Endodermal cell (in vitro differentiated cells): ENCODE results near the gene PAQR3. TPM values are rescaled to one million over a fixed set of nuclear protein-coding genes. Genes with fewer than 3 reads are reported as not detected.

Experiments used
- DNase-seq: peaks from one replicate; pipeline ENCODE4 v3.0.0-alpha.2; 2017
- H3K27ac ChIP-seq: 2 replicates; pipeline ENCODE4 v1.5.1; 2013; ENCODE audit warnings: mild to moderate bottlenecking, low read depth, low read length, moderate library complexity
- H3K27me3 ChIP-seq: 2 replicates; pipeline ENCODE4 v1.6.1; 2013; ENCODE audit warnings: mild to moderate bottlenecking, low read length, moderate library complexity; ENCODE audit not compliant: insufficient read depth, control insufficient read depth, poor library complexity, severe bottlenecking
- H3K36me3 ChIP-seq: 2 replicates; pipeline ENCODE4 v1.7.0; 2013; ENCODE audit warnings: mild to moderate bottlenecking, low read length, moderate library complexity; ENCODE audit not compliant: control insufficient read depth, insufficient read depth
- H3K4me1 ChIP-seq: one replicate; pipeline ENCODE4 v1.7.0; 2013; ENCODE audit warnings: low read length; ENCODE audit not compliant: control insufficient read depth, insufficient read depth
- H3K4me3 ChIP-seq: 2 replicates; pipeline ENCODE4 v1.5.1; 2013; ENCODE audit warnings: mild to moderate bottlenecking, low read length, moderate library complexity
- H3K9ac ChIP-seq: 2 replicates; pipeline ENCODE4 v1.6.1; 2013; ENCODE audit warnings: mild to moderate bottlenecking, low read length, moderate library complexity; ENCODE audit not compliant: poor library complexity, severe bottlenecking; ENCODE audit errors: extremely low read depth
- H3K9me3 ChIP-seq: 2 replicates; pipeline ENCODE4 v1.6.1; 2013; ENCODE audit warnings: mild to moderate bottlenecking, low read length, moderate library complexity; ENCODE audit not compliant: control insufficient read depth
- H3K27ac Mint-ChIP-seq: 2 replicates; pipeline ENCODE4 v1.8.0; 2020; ENCODE audit warnings: mixed read lengths
- H3K27me3 Mint-ChIP-seq: 2 replicates; pipeline ENCODE4 v1.8.0; 2021; ENCODE audit warnings: mild to moderate bottlenecking, mixed read lengths; ENCODE audit not compliant: insufficient read depth
- H3K36me3 Mint-ChIP-seq: 2 replicates; pipeline ENCODE4 v1.8.0; 2020; ENCODE audit warnings: low read depth, mixed read lengths
- H3K4me1 Mint-ChIP-seq: 2 replicates; pipeline ENCODE4 v1.8.0; 2020; ENCODE audit warnings: mixed read lengths
- H3K4me3 Mint-ChIP-seq: 2 replicates; pipeline ENCODE4 v1.8.0; 2020; ENCODE audit warnings: mild to moderate bottlenecking, moderate library complexity, mixed read lengths
- H3K9me3 Mint-ChIP-seq: 2 replicates; pipeline ENCODE4 v1.8.0; 2020; ENCODE audit warnings: mild to moderate bottlenecking, mixed read lengths
- WGBS, 2 experiments: methylation state at CpG; one replicate each; pipeline versions ENCODE4 v1.1.5 to v1.1.7; 2013; ENCODE audit warnings: missing lambda C conversion rate in 2 of 2, mixed read lengths in 1 of 2; ENCODE audit not compliant: insufficient coverage in 1 of 2, insufficient read length in 1 of 2; 5-methylcytosine and 5-hydroxymethylcytosine counted together
- total RNA-seq, 2 donors: library from RNA; stranded (reverse); fragmentation: NEBNext Ultra II Directional in 1 of 2; extraction: Animal tissue kit (Norgen Biotek cat#: 25700) in 1 of 2; gene quantifications; 2 replicates in 1 of 2; 3 replicates in 1 of 2; pipeline ENCODE4 v1.2.1, GENCODE V29; 2021
- TF ChIP-seq, protein P1 (sequence below): fragments of 200-600 bp; sonication (generic); conservative IDR thresholded peaks from 2 replicates; pipeline ENCODE4 v1.5.0; 2021; ENCODE audit warnings: antibody characterized with exemption, mild to moderate bottlenecking

The PAQR3 gene
- total RNA-seq, 2 donors from 2014 or later, result 31.2 to 37.3 TPM

DNA sequence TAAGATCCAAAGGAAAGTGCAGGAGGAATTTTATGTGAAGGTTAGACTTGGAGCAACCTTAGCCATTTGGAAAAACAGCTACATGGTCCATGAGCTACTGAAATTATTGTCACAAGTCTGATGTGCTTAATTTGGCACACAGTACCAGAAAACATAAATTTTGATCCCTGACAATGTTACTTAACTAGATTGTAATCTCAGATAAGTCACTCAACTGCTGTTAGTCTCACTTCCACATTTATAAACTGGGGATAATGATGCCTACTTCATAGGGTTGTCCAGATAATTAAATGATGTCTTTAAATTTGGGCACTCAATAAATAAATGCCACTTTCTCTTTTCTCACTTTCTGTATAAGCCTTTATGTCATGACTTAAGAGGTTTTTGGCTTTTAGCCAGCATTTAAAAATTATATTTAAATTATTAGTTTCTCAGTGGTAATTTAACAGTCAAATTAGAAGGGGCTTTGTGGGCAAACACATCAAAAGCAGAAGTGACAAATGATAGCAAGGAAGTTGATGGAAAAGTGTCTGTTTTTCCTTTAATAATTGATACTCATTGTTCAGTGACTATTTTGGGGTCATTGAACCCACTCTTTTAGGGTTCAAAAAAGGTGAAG is 58.3 kb downstream of the PAQR3 start:
- H3K4me1 Mint-ChIP-seq, result peaks cover 8% of the 10 kb centered on the region
- DNase-seq, result no peak
- peaks cover 29% of the 10 kb centered on the region for H3K36me3 ChIP-seq
- H3K4me1 ChIP-seq, result peaks cover 3% of the 10 kb centered on the region
- no peak overlapping the region for H3K27ac Mint-ChIP-seq
- TF ChIP-seq, protein P1, sequence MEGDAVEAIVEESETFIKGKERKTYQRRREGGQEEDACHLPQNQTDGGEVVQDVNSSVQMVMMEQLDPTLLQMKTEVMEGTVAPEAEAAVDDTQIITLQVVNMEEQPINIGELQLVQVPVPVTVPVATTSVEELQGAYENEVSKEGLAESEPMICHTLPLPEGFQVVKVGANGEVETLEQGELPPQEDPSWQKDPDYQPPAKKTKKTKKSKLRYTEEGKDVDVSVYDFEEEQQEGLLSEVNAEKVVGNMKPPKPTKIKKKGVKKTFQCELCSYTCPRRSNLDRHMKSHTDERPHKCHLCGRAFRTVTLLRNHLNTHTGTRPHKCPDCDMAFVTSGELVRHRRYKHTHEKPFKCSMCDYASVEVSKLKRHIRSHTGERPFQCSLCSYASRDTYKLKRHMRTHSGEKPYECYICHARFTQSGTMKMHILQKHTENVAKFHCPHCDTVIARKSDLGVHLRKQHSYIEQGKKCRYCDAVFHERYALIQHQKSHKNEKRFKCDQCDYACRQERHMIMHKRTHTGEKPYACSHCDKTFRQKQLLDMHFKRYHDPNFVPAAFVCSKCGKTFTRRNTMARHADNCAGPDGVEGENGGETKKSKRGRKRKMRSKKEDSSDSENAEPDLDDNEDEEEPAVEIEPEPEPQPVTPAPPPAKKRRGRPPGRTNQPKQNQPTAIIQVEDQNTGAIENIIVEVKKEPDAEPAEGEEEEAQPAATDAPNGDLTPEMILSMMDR, result no peak
- no peak overlapping the region for H3K27ac ChIP-seq
- H3K27me3 ChIP-seq, result no peaks in the 10 kb centered on the region
- no peaks in the 10 kb centered on the region for H3K27me3 Mint-ChIP-seq
- no peak overlapping the region for H3K4me3 ChIP-seq
- no peaks in the 10 kb centered on the region for H3K9me3 ChIP-seq
- no peaks in the 10 kb centered on the region for H3K9me3 Mint-ChIP-seq
- no peak overlapping the region for H3K9ac ChIP-seq
- peaks cover 13% of the 10 kb centered on the region for H3K36me3 Mint-ChIP-seq
- H3K4me3 Mint-ChIP-seq, result no peak overlapping the region

DNA sequence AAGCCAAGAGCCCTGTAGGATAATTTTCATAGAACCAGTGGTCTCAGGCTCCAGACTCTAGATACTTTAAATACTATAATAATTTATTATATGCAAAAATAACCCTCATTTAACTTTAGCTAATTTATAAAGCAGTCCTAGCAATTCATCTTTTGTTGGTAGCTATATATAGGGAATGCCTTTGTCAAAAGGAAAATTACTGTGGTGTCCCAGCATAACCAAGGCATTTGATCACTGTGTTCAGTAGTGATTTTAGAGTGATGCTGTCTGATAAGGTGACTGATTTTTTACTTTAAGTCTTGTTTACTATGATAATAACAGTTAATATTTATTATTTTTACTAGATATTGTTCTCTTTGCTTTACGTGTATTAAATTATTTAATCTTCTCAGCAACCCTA is 61.2 kb downstream of the PAQR3 start:
- WGBS, 2 experiments, result no CpG with 5 or more reads among the region's 1 CpG
- Histone ChIP-seq H3K36me3 (peaks cover 51% of the 10 kb centered on the region), H3K9ac (no peak overlapping the region), H3K4me1 (peaks cover 3% of the 10 kb centered on the region), H3K9me3 (no peaks in the 10 kb centered on the region), H3K27ac (no peak overlapping the region), H3K4me3 (no peak overlapping the region), H3K27me3 (no peaks in the 10 kb centered on the region)
- no peak for DNase-seq
- no peaks in the 10 kb centered on the region for H3K9me3 Mint-ChIP-seq
- TF ChIP-seq, protein P1, result no peak
- no peak overlapping the region for H3K27ac Mint-ChIP-seq
- no peak overlapping the region for H3K4me3 Mint-ChIP-seq
- H3K4me1 Mint-ChIP-seq, result peaks cover 11% of the 10 kb centered on the region
- no peaks in the 10 kb centered on the region for H3K27me3 Mint-ChIP-seq
- H3K36me3 Mint-ChIP-seq, result peaks cover 29% of the 10 kb centered on the region

DNA sequence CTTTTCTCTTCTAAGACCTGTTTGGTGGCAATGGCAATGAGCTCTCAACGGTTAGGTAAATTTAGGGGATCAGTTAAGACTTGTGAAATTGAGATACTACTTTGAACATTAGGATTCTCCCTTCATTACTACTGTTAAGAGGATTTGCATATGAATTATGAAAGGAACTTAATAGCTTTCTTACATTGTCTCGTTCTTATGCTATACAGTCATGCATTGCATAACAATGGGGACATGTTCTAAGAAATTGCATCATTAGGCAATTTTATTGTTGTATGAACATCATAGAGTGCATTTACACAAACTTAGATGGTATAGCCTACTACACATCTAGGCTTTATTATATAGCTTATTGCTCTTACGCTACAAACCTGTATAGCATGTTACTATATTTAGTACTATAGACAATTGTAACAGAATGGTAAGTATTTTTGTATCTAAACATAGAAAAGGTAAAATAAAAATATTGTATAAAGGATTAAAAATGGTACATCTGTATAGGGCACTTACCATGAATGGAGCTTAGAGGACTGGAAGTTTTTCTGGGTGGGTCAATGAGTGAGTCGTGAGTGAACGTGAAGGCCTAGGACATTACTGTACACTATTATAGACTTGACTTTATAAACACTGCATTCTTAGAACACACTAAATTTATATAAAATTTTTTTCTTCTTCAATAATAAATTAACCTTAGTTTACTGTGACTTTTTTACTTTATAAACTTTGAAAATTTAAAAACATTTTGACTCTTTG is 62.5 kb downstream of the PAQR3 start:
- peak overlapping the region; percentile 33 for H3K27ac Mint-ChIP-seq
- TF ChIP-seq, protein P1, result no peak
- no peaks in the 10 kb centered on the region for H3K27me3 ChIP-seq
- peaks cover 39% of the 10 kb centered on the region for H3K36me3 Mint-ChIP-seq
- WGBS, 2 experiments, result 89% methylated on average over 3 of the region's 5 CpGs; no CpG with 5 or more reads in 1 of the 2 experiments
- H3K4me1 Mint-ChIP-seq, result peaks cover 11% of the 10 kb centered on the region
- H3K4me3 ChIP-seq, result no peak overlapping the region
- H3K4me1 ChIP-seq, result peaks cover 3% of the 10 kb centered on the region
- no peaks in the 10 kb centered on the region for H3K27me3 Mint-ChIP-seq
- no peak overlapping the region for H3K4me3 Mint-ChIP-seq
- H3K36me3 ChIP-seq, result peaks cover 64% of the 10 kb centered on the region
- no peak for DNase-seq
- no peak overlapping the region for H3K9ac ChIP-seq
- no peak overlapping the region for H3K27ac ChIP-seq
- no peaks in the 10 kb centered on the region for H3K9me3 ChIP-seq
- no peaks in the 10 kb centered on the region for H3K9me3 Mint-ChIP-seq
